Glutamatergic neuron (in vitro differentiated cells): ENCODE results near the gene TPSB2. TPM values are rescaled to one million over a fixed set of nuclear protein-coding genes. Genes with fewer than 3 reads are reported as not detected.
"Not testable (repeated sequence)": the region's sequence is repeated elsewhere in the genome, so short reads cannot be mapped to it uniquely, and the experiment has no call there.

ENCODE experiments used
- DNase-seq: peaks from one replicate; pipeline ENCODE4 v3.0.0; 2022
- H3K27ac Mint-ChIP-seq: one replicate; pipeline ENCODE4 v1.8.0; 2020; ENCODE audit warnings: mild to moderate bottlenecking, mixed read lengths, inconsistent platforms; ENCODE audit not compliant: unreplicated experiment
- H3K27me3 Mint-ChIP-seq: one replicate; pipeline ENCODE4 v1.8.0; 2020; ENCODE audit warnings: mild to moderate bottlenecking, moderate library complexity, mixed read lengths, inconsistent platforms; ENCODE audit not compliant: unreplicated experiment
- H3K36me3 Mint-ChIP-seq: one replicate; pipeline ENCODE4 v1.8.0; 2020; ENCODE audit warnings: mild to moderate bottlenecking, mixed read lengths, inconsistent platforms; ENCODE audit not compliant: unreplicated experiment
- H3K4me1 Mint-ChIP-seq: one replicate; pipeline ENCODE4 v1.8.0; 2020; ENCODE audit warnings: mild to moderate bottlenecking, low read depth, mixed read lengths, inconsistent platforms; ENCODE audit not compliant: unreplicated experiment
- H3K4me3 Mint-ChIP-seq: one replicate; pipeline ENCODE4 v1.8.0; 2020; ENCODE audit warnings: mild to moderate bottlenecking, mixed read lengths, inconsistent platforms; ENCODE audit not compliant: unreplicated experiment
- H3K9me3 Mint-ChIP-seq: one replicate; pipeline ENCODE4 v1.8.0; 2020; ENCODE audit warnings: mild to moderate bottlenecking, moderate library complexity, mixed read lengths, inconsistent platforms; ENCODE audit not compliant: unreplicated experiment
- total RNA-seq: library from RNA; stranded (reverse); fragmentation: NEBNext Ultra II Directional; extraction: Animal tissue kit (Norgen Biotek cat#: 25700); gene quantifications from one replicate; pipeline ENCODE4 v1.2.1, GENCODE V29; 2021; ENCODE audit not compliant: unreplicated experiment
- TF ChIP-seq, protein P1 (sequence below): fragments of 200-600 bp; sonication (generic); IDR thresholded peaks from one replicate; pipeline ENCODE4 v1.5.0; 2021; ENCODE audit not compliant: partially characterized antibody, unreplicated experiment

TPSB2 gene
- total RNA-seq, 1 donor from 2014 or later: not detected

DNA sequence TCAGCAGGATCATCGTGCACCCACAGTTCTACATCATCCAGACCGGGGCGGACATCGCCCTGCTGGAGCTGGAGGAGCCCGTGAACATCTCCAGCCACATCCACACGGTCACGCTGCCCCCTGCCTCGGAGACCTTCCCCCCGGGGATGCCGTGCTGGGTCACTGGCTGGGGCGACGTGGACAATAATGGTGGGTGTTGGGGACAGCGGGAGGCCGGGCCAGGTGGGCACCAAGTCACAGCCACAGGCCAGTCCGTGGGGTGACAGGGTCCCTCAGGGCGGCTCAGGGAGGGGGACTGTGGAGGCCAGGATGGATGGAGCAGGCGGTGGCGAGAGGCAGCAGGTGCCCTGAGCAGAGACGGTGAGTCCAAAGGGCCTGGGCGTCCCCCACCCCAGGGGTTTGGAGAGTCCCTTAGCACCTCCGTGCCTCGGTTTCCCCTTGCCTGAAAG is 26.9 kb upstream of the TPSB2 start:
- no peak for DNase-seq
- H3K36me3 Mint-ChIP-seq: no peaks in the 10 kb centered on the region
- H3K27me3 Mint-ChIP-seq: peaks cover 8% of the 10 kb centered on the region
- TF ChIP-seq, protein P1, sequence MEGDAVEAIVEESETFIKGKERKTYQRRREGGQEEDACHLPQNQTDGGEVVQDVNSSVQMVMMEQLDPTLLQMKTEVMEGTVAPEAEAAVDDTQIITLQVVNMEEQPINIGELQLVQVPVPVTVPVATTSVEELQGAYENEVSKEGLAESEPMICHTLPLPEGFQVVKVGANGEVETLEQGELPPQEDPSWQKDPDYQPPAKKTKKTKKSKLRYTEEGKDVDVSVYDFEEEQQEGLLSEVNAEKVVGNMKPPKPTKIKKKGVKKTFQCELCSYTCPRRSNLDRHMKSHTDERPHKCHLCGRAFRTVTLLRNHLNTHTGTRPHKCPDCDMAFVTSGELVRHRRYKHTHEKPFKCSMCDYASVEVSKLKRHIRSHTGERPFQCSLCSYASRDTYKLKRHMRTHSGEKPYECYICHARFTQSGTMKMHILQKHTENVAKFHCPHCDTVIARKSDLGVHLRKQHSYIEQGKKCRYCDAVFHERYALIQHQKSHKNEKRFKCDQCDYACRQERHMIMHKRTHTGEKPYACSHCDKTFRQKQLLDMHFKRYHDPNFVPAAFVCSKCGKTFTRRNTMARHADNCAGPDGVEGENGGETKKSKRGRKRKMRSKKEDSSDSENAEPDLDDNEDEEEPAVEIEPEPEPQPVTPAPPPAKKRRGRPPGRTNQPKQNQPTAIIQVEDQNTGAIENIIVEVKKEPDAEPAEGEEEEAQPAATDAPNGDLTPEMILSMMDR: no peak
- peaks cover under 1% of the 10 kb centered on the region for H3K9me3 Mint-ChIP-seq
- no peak overlapping the region for H3K4me3 Mint-ChIP-seq
- no peak overlapping the region for H3K27ac Mint-ChIP-seq
- peaks cover 2% of the 10 kb centered on the region for H3K4me1 Mint-ChIP-seq

DNA sequence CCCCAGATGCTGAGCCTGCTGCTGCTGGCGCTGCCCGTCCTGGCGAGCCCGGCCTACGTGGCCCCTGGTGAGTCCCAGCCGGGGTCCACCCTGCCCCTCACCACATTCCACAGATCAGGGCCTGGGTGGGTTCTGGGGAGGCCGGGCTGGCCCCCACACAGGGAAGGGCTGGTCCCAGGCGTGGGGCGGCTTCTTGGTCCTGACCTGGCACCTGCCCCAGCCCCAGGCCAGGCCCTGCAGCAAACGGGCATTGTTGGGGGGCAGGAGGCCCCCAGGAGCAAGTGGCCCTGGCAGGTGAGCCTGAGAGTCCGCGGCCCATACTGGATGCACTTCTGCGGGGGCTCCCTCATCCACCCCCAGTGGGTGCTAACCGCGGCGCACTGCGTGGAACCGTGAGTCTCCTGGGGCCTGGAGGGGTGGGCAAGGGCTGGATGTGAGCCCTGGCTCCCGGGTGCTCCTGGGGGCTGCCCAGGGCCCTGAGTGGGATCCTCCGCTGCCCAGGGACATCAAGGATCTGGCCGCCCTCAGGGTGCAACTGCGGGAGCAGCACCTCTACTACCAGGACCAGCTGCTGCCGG is 26.4 kb upstream of the TPSB2 start:
- H3K27ac Mint-ChIP-seq, H3K27me3 Mint-ChIP-seq, H3K9me3 Mint-ChIP-seq, H3K4me1 Mint-ChIP-seq, H3K36me3 Mint-ChIP-seq, DNase-seq, H3K4me3 Mint-ChIP-seq: not testable (repeated sequence)

DNA sequence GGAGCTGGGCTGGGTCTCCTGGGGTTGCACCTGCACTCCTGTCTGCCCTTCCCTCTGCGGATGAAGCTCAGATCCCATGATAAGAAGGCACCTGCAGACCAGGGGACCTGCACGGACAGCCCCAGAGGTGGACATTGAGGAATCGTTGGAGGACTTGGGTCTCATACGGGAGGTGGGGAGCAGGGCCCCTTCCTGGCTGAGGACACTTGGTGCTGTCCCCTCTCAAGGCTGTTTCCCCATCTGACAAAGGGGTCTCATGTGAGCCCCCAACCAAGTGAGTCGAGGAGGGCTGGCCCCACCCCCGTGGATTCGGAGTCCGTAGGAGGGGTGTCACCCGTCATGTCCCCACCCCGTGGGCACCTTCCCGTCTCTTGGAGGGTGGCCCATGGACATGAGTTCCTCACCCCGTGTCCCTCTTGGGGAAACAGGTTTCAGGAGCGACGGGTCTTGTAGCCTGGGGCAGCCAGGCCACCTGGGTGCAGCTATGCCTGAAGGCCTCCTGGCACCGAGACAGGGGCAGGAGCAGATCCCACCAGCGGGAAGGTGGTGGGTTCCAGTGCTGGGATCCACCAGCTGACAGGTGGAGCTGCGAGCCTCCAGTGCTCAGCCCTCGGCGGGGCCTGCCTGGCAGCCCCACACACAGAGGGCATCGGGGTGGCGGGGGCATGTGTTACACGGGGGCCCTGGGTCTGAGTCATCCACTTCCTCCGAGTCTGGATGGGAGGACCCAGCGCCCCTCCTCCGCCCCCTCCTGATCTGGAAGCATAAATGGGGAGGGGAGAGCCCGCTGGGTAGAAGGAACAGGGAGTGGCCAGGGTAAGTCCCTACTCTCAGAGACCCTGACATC is 25.5 kb upstream of the TPSB2 start, which contains the start of gene TPSD1:
Gene TPSD1 (plus strand): TSS at position 794 of the 847 bp plus-strand sequence. CDS start 212 bp downstream, outside the sequence.
- not testable (repeated sequence) for H3K36me3 Mint-ChIP-seq, H3K4me3 Mint-ChIP-seq, H3K27ac Mint-ChIP-seq, DNase-seq, H3K4me1 Mint-ChIP-seq, H3K9me3 Mint-ChIP-seq, H3K27me3 Mint-ChIP-seq

DNA sequence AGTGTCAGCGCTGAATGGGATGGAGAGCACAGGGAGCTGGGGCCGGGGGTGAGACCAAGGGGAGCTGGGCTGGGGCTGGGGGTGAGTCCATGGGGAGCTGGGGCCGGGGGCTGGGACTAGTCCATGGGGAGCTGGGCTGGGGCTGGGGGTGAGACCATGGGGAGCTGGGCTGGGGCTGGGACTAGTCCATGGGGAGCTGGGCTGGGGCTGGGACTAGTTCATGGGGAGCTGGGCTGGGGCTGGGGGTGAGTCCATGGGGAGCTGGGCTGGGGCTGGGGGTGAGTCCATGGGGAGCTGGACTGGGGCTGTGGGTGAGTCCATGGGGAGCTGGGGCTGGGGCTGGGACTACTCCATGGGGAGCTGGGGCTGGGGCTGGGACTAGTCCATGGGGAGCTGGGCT is 24.8 kb upstream of the TPSB2 start:
- H3K27me3 Mint-ChIP-seq, H3K4me1 Mint-ChIP-seq, H3K36me3 Mint-ChIP-seq, H3K27ac Mint-ChIP-seq, H3K9me3 Mint-ChIP-seq, DNase-seq, H3K4me3 Mint-ChIP-seq: not testable (repeated sequence)

DNA sequence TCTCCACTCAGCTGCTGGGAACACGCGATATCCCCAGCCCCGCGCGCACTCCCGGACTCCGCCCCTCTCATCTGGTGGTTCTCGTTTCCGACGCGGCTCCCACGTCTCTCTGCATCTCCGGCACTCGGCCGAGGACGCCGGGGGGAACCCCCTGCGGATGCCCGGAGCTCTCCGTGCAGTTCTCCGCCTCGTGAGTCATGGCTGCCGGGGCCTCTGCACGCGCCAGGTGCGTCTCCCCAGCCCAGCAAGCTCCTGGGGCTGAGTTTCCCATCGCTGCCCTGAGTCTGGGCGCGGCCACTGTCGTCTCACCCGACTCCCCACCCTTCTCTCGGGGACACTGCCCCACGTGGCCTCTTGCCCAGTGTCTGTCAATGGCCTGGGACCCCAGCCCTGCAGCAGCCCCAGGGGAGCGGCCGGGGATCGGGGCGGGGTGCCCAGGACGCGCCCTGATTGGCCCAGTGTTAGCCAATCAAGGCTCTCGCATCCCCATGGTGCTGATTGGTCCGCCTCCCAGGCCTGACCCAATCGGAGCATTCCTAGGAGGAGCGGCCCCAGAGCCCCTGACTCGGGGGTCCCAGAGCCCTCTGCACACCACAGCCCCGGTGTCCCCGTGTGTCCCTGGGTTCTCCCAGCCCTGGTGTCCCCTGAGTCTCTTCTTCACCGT is 23.8 kb upstream of the TPSB2 start:
- H3K27ac Mint-ChIP-seq, H3K4me3 Mint-ChIP-seq, H3K4me1 Mint-ChIP-seq, H3K9me3 Mint-ChIP-seq, H3K36me3 Mint-ChIP-seq, DNase-seq, H3K27me3 Mint-ChIP-seq: not testable (repeated sequence)

DNA sequence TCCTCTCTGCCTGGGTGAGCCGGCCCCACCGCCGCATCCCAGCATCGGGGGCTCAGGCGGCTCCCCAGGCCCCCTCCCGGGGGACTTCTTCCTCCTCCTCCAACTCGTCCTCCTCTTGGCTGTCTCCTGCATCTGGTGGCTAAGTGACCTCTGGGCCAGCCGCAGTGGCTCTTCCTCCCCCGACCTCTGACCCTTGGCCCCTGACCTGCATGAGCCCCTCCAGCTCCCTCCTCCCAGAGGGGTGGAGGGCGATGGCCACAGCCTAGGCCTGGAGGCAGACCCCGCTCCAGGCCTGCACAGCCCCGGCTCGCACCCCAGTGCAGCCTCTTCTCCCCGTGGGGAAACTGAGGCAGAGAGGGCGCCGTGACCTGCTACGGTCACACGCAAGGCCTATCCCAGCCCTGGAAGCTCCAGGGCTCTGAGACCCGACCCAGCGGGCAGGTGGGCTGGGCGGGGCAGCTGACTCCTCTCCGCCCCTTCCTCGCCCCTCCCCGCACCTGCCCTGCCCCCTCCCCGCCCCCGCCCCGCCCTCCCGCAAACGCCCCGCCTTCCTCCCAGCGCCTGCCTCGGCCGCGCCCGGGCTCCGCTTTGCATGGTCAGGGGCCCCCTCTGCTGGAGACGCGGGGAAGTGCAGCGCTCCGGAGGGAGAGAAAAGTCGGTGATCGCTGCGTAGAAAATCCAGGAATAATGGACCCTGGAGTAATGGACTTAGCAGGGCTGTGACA is 19.2 kb upstream of the TPSB2 start:
- H3K36me3 Mint-ChIP-seq, DNase-seq, H3K27ac Mint-ChIP-seq, H3K4me1 Mint-ChIP-seq, H3K9me3 Mint-ChIP-seq, H3K4me3 Mint-ChIP-seq: not testable (repeated sequence)
- H3K27me3 Mint-ChIP-seq: peaks cover 13% of the 10 kb centered on the region

DNA sequence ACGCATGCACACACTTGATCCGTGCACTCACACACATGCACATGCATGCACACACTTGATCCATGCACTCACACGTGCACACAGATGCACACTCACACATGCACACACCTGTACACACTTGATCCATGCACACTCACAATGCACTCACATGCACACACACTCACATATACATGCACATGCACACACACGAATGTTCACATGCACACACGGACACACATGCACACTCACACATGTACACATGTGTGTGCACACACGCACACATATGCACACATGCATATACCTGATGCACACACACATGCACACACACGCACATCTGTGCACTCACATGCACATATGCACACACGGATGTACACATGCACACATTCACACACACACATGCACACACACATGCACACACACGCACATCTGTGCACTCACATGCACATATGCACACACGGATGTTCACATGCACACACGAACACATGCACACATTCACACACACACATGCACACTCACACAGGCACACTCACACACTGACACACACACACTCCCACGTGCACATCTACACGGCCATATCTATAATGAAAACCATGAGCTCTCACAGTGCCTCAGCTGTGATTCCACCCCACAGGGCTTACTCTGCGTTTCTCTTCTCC is 18.0 kb upstream of the TPSB2 start:
- not testable (repeated sequence) for H3K27ac Mint-ChIP-seq, H3K9me3 Mint-ChIP-seq, DNase-seq, H3K4me1 Mint-ChIP-seq, H3K36me3 Mint-ChIP-seq, H3K4me3 Mint-ChIP-seq
- peaks cover 13% of the 10 kb centered on the region for H3K27me3 Mint-ChIP-seq
